GM21576 (cell line): Measurements from ENCODE around the gene DSC1.

Experiments used
- ATAC-seq: cut with Tn5 transposase; IDR thresholded peaks from one replicate; pipeline ENCODE4 v1.9.1; 2021; ENCODE audit warnings: mild to moderate bottlenecking, moderate library complexity; ENCODE audit not compliant: unreplicated experiment

Gene DSC1

DNA sequence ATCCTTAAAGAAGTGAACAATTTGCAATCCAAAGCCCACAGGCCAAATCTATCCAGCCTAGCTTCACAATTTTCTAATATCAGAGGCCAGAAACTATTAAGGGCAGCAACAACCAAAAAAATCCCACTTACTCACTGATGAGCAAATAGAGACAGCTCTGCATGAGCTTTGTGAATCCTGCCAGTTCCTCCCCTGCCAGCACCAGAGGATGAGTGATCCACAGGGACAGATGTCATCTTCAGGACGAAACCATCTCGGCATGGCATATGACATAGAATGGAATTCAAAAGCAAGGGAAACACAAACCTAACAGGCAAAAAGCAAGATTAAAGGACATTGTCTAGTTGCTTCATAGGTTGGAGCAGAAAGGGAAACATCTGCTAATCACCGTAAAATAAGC lies 58.2 kb downstream of the DSC1 start:
- no peak for ATAC-seq

DNA sequence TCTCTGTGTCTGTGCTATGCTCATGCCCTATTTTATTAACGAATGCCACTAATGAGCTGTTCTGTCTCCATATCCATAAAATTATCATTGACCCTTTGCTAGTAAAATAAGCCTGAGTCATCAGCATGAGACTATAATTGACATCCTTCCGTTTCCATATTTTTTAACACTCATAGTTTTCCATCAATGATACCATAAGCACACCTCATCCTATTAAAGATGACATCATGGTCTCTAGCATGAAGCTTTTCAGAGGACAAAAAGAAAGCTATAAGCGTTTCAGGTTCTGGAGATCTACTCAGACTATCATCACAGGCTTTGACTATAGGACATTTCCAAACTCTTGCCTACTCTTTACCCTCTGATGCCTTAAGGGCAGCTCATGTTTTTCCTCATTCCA lies 59.2 kb downstream of the DSC1 start:
- no peak for ATAC-seq

DNA sequence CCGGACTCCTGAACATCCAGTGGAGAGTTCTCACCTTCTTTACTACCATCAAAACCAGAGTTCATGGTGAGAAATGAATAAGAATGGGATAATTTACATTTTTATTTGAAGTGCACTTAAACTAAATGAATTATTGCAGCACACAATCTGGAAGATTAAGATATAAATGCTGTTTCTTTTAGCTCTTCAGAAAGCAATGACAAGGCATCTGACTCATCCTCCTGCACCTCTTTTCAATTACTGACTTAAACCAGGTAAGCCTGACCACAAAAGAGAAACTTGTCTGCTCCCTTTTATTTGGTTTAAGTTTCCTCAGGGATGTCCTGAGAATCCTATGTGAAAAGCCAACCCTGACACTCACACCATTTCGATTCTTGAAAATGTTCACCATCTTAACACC lies 59.7 kb downstream of the DSC1 start:
- ATAC-seq = no peak

DNA sequence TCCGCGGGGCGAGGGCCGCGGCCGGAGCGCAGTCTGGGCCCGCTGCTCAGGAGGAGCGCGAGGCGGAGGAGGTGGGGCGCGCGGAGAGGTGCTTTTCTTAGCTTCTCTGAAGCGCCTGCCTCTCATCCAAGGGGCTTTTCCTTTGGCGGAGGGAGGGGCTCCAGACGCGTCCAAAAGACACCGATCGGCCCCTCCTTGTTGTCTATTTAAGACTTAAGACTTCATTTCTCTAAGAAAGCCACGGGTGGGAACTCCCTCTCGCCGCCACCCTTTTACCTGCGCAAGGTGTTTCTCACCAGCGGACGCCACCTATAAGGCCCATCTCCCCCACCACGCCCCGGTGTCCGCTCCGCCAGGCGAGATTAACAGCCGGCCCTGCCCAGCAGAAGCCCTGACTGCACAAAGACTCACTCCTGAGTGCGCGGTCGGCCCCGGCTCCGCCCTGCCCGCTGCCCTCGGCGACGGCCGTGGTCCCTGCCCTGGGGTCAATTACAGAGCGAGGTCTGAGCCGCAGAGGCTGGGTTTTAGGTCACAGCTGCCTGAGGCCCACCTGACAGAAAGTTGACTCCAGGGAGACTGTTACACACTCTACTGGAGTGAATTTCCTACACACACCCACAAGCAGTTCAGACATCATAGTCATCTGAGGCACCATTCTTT lies 60.5 kb downstream of the DSC1 start, which contains the start of gene DSC2:
TSS of gene DSC2 (minus strand) at position 397 of the 660 bp plus-strand sequence. CDS start 450 bp downstream, outside the sequence.
- ATAC-seq = no peak

DNA sequence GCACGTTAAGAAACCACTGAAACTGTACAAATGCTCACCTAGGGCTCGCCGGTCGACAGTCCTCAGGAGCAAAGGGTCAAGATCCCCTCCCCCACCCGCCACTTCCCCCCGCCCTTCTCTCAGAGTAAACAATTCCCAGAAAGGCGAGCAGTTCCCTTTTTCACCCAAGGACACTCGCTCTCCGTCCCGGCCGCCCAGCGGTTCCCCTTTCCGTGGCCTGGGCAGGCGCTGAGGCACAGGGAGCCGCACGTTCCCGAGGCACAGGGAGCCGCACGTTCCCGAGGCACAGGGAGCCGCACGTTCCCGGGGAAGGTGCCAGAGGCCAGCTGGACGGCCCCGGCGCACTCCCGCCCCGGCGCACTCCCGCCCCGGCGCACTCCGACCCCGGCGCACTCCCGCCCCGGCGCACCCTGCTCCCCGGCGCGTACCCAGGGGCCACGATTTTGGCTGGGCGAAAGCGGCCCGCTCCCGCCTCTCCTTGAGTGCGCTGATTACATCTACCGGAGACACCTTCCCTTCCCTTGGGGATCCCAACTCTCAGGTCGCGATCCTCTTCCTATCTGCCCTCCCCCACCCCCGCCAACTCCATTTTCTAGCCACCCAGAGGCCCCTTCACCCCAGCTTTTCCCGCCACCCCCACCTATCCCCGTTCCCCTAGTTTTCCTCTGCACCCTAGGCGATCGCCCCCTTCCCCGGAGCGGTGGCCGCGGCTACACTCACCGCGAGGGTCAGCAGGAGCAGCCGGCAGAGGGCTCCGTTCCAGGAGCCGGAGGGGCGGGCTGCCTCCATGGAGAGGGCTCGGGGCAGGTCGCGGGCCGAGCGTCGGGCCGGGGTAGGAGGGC lies 61.3 kb downstream of the DSC1 start:
- ATAC-seq = no peak

DNA sequence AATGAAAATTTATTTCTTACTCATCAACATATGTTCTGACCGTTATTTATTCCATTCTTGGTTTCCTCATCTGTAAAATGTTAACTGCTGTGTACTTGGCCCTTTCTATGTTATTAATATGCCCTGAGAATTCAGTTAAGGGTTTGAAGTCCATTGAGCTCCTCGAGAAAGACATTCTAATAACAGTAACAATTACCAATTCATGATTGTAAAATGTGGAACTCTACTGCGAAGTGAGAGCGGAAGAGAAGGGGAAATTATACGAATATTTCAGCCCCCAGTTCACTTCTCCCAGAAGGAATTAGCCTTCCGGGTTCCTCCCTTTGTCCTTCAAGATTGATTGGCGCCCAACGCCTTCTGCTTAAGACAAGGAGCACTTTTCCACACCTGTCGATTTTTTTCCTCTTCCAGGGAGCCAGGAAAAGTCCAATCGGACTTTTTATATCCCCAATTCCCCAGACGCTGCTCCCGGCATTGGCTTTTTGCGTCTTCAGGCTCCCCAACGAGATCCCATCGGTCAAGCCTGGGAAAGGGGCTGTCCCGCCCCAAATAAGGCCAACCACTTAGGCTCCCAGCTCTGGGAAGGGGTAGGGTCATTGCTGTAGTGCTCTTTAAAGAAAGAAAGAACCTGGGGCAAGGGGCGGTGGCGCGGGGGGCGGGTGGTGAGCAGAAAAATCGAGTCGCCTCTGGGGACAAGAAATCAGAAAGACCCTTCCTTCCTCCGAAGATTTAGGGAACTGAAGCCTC lies 62.0 kb downstream of the DSC1 start:
- no peak for ATAC-seq

DNA sequence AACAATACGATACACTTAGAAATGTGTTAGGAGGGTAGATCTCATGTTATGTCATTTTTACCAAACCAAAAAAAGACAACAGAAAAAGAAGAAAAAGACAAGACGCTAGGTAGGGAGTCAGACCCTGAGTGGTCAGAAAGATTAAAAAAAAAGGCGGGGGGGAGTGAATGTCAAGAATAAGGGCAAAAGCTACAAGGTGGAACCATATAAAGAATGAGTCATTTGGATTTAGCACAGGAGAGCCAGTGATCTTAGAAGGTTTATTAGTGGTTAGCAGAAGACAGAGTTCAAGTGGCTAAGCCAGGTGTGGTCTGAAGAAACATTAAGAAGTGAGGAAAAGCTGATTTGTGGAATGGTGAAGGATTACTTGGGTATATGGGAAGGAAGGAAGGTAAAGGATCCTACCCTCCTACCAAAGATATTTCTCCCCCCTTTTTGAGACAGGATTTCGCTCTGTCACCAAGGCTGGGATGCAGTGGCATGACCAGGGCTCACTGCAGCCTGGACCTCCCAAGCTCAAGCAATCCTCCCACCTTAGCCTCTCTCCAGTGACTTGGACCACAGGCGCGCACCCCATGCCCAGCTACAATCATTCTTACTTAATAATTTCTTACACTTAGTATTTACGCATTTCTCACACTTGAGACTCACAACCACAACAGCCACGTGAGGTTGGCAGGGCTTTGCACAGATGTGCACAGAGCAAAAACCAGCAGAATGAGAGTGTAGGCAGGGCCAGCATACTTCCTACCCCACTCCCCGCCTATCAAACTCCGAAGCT lies 63.0 kb downstream of the DSC1 start:
- no peak for ATAC-seq

DNA sequence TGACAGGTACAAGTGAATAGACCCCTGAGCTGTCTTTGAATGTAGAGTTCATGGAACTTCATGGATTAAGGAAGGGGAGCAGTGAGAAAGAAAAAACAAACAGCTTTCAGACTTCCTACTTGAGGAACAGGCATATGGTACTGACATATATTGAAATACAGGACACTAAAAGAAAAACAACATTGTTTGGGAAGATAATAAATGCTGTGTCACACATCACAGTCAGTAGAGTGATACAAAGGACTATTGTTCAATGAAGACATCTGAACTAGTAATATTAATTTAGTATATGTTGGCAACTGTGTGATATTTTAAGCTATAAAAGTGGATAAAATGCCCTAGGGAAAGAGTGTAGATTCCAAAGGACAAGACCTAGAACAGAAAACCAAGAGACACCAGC lies 63.8 kb downstream of the DSC1 start:
- ATAC-seq = no peak

DNA sequence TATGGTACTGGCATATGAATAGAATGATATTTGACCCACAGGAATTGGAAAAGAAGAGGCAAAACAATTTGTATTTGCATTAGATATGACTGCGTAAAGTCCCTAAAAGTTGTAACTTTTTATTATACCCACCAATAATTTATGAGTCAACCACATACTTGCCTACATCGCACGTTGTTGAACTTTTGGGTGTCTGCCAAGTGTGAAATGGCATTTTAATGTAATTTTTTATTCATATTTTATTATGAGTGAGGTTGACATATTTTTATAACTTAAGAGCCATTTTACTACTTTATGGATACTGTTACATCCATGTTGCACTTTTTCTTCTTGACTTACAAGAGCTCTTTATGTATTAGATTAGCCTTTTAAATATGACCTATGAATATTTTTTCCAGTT lies 65.0 kb downstream of the DSC1 start:
- no peak for ATAC-seq

DNA sequence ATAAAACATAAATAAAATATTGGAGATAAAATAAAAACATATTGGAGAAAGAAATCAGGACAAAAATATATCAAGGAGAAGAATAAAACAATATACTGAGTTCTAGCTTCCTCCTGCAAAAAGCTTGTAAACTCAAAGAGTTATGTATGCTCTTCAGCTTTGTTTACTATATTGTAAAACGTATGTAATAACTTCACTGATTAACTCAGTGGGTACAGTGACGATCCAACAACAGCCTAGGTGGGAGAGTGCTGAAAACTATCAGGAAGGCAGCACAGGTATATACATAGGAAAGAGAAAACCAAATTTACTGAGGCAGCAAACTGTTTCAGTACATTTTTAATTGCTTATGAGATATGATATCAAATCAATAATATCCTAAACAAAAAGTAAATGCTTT lies 68.8 kb downstream of the DSC1 start:
- ATAC-seq = no peak

DNA sequence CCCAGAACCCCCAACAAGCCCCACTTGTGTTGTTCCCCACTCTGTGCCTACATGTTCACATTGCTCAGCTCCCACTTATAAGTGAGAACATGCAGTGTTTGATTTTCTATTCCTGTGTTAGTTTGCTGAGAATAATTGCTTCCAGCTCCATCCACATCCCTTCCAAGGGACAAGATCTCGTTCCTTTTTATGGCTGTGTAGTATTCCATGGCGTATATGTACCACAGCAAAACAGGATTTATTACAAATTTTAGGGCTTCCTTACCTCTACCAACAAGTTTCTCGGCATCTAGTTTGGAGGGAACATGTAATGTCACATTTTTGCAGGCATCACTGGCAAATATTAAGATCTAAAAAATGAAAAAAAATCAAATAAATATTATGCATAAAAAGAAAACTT lies 69.4 kb downstream of the DSC1 start:
- no peak for ATAC-seq

DNA sequence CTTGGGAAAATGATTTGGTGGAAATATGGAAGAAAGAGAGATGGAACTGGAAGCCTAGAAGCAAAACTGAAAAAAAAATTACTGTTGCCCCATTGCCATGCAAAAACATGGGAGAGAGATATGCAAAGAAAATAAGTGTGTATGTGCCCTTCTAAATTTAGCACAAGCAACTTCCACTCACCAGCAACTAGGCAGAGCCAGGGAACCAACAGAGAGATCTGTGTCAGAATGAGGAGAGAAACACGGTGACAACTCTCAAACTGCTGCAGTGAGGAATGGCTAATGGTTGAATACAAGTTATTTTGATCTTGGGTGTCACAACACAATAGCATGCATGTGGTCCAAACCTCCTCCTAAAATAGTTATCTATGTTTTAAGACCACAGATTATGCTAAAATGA lies 71.3 kb downstream of the DSC1 start:
- ATAC-seq = no peak

DNA sequence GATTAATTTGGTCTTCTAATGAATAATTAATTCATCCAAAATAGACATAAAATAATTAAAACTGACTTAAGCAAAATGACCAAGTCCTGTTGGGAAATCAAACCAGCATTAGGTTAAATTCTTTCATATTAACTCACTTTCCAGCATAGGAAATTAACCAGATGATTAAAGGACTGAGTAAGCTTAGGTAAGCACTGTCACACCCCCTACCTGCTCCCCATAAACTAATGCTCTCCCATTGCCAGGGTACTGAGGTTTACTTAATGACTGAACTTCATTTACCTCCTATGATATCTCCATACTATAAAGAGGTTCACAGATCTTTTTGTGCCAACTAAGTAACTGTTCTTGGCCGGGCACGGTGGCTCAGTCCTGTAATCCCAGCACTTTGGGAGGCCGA lies 74.1 kb downstream of the DSC1 start:
- no peak for ATAC-seq

DNA sequence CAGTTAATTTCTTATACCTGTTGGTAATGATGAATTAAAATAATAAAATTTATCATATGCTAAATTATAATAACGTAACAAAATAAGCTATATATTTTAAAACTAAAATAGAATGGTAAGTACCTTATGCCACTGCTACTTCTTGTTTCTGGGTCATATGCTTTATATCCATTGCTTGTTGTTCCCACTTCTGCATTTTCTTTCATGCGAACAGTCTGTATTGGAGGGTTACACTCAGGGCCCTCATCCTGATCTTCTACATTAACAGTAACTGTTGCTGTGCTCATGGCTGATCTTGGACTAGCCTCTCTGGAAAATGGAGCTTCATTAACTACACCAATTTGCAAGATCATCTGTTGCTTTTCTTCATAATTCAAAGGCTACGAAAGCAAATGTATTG lies 82.7 kb downstream of the DSC1 start:
- ATAC-seq = no peak
